ENCODE measurements around the gene HNF1A. TPM values are rescaled to one million over a fixed set of nuclear protein-coding genes. Genes with fewer than 3 reads are reported as not detected.

The HNF1A gene
- total RNA-seq, 2 experiments from 2014 or later: not detected

DNA sequence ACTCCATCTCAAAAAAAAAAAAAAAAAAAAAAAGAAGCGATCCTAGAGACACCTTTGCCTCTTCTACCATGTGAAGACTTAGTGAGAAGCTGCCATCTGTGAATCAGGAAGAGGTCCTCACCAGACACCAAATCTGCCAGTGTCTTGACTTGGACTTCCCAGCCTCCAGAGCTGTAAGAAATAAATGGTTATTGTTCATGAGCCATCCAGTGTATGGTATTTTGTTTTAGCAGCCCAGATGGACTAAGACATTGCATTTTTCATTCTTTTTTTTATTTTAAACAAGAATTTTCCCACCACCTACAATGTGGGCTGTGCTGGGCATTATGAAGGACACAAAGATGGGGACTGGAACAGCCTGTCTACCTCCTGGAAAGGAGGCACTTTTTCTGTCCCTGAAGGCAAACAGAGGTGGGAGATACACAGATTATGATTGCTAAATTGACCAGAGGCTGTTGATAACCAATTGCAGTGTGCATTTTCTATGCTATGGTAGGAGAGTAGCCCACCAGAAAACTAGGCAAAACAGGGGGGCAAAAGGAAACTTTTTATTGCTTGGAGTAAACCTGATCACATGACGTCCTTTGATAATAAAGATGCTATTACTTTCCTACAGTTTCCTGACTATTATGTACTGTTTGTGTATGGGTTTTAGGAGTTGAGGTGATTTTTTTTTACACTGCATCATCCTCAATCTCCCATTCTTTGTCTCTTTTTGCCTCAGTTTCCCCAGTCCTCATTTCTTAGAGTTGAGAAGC lies 40.7 kb downstream of the HNF1A start:
- POLR2A ChIA-PET: interaction anchor here (0.6 kb wide), 1 partner anchor 1204 kb away, joined by 4 read pairs; no protein-coding TSS in a partner anchor

DNA sequence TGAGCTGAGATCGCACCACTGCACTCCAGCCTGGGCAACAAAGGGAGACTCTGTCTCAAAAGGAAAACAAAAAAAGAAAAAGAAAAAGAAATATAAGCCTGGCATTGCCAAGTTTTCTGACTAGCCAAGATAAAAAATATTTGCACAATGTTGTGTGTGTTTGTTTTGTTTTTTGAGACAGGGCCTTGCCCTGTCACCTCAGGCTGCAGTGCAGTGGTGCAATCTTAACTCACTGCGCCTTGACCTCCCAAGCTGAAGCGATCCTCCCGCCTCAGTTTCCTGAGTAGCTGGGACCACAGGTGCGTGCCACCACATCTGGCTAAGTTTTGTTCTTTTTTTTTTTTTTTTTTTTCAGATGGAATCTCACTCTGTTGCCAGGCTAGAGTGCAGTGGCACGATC lies 43.4 kb downstream of the HNF1A start:
- Mint-ChIP-seq H3K9me3 (ENCODE audit: insufficient read depth) (no peaks in the 10 kb centered on the region), H3K36me3 (ENCODE audit: low read depth) (peaks cover 48% of the 10 kb centered on the region)
- CTCF ChIA-PET: no interaction called here

More for the DNA sequence above, 40.7 kb downstream of the HNF1A start:
- Mint-ChIP-seq H3K36me3 (ENCODE audit: low read depth) (peaks cover 29% of the 10 kb centered on the region), H3K4me3 (no peak overlapping the region), H3K4me1 (ENCODE audit: low read depth) (peaks cover 18% of the 10 kb centered on the region), H3K9me3 (ENCODE audit: insufficient read depth) (no peaks in the 10 kb centered on the region), H3K27me3 (ENCODE audit: low read depth) (no peaks in the 10 kb centered on the region), H3K27ac (no peak overlapping the region)
- CTCF ChIA-PET: interaction anchor here (1.5 kb wide), 1 partner anchor 40 kb away, joined by 5 read pairs; no protein-coding TSS in a partner anchor
- DNase-seq (no peak), ATAC-seq (no peak)

DNA sequence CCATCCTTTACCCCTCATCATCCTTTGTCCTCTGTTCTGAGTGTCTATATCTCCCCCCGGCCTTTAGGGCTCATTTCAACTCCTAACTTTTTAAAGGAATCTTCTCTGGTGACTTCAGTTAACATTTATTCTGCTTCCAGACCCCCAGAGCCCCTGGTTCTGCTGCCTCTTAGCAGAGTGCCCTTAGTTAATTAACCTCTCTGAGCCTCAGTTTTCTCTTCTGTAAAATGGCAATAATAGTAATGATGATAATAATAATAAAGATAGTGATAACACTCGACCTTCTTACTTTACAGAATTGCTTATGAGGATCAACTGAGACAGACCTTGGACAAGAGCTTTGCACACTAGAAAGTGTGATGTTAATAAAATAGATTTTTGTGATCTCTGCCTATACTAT lies 44.4 kb downstream of the HNF1A start:
- H3K27me3 Mint-ChIP-seq (ENCODE audit: low read depth): no peaks in the 10 kb centered on the region
- H3K4me3 Mint-ChIP-seq: no peak overlapping the region
- POLR2A ChIA-PET: interaction anchor here (1.3 kb wide), 1 partner anchor 37 kb away, joined by 3 read pairs; no protein-coding TSS in a partner anchor
- H3K4me1 Mint-ChIP-seq (ENCODE audit: low read depth): no peaks in the 10 kb centered on the region
- DNase-seq: no peak
- ATAC-seq: no peak
- peaks cover 58% of the 10 kb centered on the region for H3K36me3 Mint-ChIP-seq (ENCODE audit: low read depth)
- no peaks in the 10 kb centered on the region for H3K9me3 Mint-ChIP-seq (ENCODE audit: insufficient read depth)
- CTCF ChIA-PET: no interaction called here
- H3K27ac Mint-ChIP-seq: no peak overlapping the region

More for the DNA sequence above, 43.4 kb downstream of the HNF1A start:
- POLR2A ChIA-PET: interaction anchor here (1.3 kb wide), 1 partner anchor 38 kb away, joined by 3 read pairs; no protein-coding TSS in a partner anchor
- Mint-ChIP-seq H3K27me3 (ENCODE audit: low read depth) (no peaks in the 10 kb centered on the region), H3K27ac (no peak overlapping the region), H3K4me3 (no peak overlapping the region), H3K4me1 (ENCODE audit: low read depth) (no peaks in the 10 kb centered on the region)
- no peak for DNase-seq
- ATAC-seq: no peak

DNA sequence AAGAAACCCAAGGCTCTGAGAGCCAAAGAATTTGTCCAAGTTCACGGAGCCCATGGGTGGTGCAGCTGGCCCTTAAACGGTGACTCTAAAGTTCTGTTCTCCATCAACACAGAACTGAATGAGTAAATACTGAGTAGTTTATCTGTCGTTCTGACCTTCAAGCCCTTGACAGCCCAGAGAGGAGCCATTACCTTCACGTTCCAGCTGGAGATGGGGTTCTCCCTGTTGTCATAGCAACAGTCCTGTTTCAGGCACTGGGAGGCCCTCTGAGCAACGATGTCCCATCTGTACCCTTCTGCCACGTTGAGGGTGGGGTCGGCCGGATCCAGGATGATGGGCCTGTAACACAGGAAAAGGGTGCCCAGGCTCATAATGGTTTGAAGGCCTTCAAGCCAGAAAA lies 45.5 kb downstream of the HNF1A start:
- no peak for ATAC-seq
- no peak overlapping the region for H3K4me3 Mint-ChIP-seq
- no peaks in the 10 kb centered on the region for H3K27me3 Mint-ChIP-seq (ENCODE audit: low read depth)
- ChIA-PET POLR2A (interaction anchor here (1.3 kb wide), 1 partner anchor 36 kb away, joined by 3 read pairs; no protein-coding TSS in a partner anchor), CTCF (no interaction called here)
- H3K4me1 Mint-ChIP-seq (ENCODE audit: low read depth): peaks cover 4% of the 10 kb centered on the region
- peaks cover 64% of the 10 kb centered on the region for H3K36me3 Mint-ChIP-seq (ENCODE audit: low read depth)
- H3K27ac Mint-ChIP-seq: no peak overlapping the region
- no peak for DNase-seq
- H3K9me3 Mint-ChIP-seq (ENCODE audit: insufficient read depth): no peaks in the 10 kb centered on the region

DNA sequence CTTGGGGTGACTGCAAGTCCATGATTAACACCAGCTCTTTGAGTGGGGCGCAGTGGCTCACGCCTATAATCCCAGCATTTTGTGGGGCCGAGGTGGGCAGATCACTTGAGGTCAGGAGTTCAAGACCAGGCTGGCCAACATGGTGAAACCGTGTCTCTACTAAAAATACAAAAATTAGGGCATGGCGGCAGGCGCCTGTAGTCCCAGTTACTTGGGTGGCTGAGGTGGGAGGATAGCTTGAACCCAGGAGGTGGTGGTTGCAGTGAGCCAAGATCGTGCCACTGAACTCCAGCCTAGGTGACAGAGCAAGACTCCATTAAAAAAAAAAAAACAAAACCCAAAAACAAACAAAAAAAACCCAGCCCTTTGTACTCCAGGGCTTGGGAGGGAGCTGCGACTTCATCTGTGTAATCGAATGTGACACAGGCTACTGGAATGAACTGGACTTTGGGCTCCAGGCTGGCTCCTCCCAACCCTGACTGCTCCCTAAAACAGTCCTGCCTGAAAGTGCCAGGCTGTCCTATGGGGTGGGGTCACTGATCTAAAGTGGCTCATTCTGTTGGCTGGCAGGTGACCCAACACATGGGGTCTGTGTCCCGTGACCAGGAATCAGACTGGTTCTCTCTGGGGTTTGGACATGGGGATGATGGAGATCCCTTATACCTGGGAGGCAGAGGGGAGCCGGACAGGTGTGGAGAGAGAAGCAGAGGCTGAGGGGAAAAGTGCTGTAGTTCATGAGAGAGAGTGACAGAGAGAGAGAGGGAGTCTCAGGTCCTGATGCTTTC lies 47.3 kb downstream of the HNF1A start:
- ATAC-seq (no peak), DNase-seq (no peak)
- H3K4me1 Mint-ChIP-seq (ENCODE audit: low read depth): peaks cover 6% of the 10 kb centered on the region
- no peak overlapping the region for H3K4me3 Mint-ChIP-seq
- peaks cover 58% of the 10 kb centered on the region for H3K36me3 Mint-ChIP-seq (ENCODE audit: low read depth)
- H3K27ac Mint-ChIP-seq: no peak overlapping the region
- ChIA-PET CTCF (interaction anchor here (1.1 to 1.9 kb wide), 2 partner anchors 20 to 35 kb away, joined by 4 to 13 read pairs; no protein-coding TSS in a partner anchor), POLR2A (interaction anchor here (1.7 kb wide), 1 partner anchor 34 kb away, joined by 4 read pairs; no protein-coding TSS in a partner anchor)
- H3K9me3 Mint-ChIP-seq (ENCODE audit: insufficient read depth): no peaks in the 10 kb centered on the region
- H3K27me3 Mint-ChIP-seq (ENCODE audit: low read depth): no peaks in the 10 kb centered on the region

DNA sequence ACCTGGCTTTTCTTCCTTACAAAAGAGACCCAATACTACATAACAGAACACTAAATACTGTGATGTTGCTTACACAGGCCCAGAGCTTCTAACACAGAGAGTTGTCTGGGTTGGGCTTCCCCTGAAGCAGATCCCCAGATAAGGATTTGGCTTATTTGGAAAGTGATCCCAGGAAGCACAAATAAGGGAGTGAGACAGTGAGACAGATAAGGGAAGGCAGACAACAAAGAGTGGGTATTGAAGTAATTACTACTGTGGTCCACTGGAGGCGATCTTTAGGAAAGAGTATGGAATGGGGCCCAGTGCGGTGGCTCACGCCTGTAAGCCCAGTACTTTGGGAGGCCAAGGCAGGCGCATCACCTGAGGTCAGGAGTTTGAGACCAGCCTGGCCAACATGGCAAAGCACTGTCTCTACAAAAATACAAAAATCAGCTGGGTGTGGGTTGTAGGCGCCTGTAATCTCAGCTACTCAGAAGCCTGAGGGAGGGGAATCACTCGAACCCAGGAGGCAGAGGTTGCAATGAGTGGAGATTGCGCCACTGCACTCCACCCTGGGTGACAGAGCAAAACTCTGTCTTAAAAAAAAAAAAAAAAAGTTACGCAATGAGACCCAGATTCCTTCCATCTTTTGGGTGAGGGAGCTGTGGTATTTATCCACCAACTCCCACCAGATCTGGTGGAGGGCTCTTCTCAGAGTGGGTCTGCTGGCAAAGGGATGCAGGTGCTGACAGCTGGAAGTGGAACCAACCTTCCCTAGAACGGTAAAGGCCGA lies 48.1 kb downstream of the HNF1A start:
- no peak for DNase-seq
- Mint-ChIP-seq H3K27ac (no peak overlapping the region), H3K4me3 (no peak overlapping the region), H3K9me3 (ENCODE audit: insufficient read depth) (no peaks in the 10 kb centered on the region), H3K27me3 (ENCODE audit: low read depth) (no peaks in the 10 kb centered on the region), H3K4me1 (ENCODE audit: low read depth) (peaks cover 9% of the 10 kb centered on the region), H3K36me3 (ENCODE audit: low read depth) (peaks cover 62% of the 10 kb centered on the region)
- ChIA-PET CTCF (interaction anchor here (1.1 to 1.9 kb wide), 2 partner anchors 21 to 34 kb away, joined by 4 to 13 read pairs; no protein-coding TSS in a partner anchor), POLR2A (interaction anchor here (0.8 to 1.7 kb wide), 3 partner anchors 11 to 67 kb away, joined by 3 to 4 read pairs (median 3); no protein-coding TSS in a partner anchor)
- no peak for ATAC-seq

DNA sequence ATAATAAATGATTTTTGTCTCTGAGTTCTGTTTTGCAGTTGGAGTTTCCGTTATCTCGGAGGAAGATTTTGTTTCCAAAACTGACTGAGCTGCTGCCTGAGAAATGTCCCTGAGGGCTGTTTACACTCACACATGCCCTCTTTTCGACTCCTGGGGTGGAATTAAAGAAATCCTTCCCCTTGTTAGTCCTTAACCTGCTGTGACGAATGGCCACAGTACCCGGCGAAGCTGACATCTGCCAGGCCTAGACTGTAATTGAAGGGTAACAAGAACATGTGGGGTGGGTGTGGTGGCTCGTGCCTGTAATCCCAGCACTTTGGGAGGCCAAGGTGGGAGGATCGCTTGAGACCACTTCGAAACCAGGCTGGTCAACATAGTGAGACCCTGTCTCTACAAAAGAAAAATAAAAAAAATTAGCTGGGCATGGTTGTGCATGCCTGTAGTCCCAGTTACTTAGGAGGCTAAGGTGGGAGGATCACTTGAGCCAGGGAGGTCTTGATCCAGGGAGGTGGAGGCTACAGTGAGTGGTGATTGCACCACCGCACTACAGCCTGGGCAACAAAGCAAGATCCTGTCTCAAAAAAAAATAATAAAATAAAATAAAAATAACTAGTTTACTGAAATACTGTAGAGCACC lies 52.4 kb downstream of the HNF1A start:
- Mint-ChIP-seq H3K9me3 (ENCODE audit: insufficient read depth) (no peaks in the 10 kb centered on the region), H3K4me1 (ENCODE audit: low read depth) (peaks cover 46% of the 10 kb centered on the region), H3K36me3 (ENCODE audit: low read depth) (peaks cover 77% of the 10 kb centered on the region), H3K27ac (peak overlapping the region; percentile 21), H3K27me3 (ENCODE audit: low read depth) (no peaks in the 10 kb centered on the region), H3K4me3 (no peak overlapping the region)
- DNase-seq (no peak), ATAC-seq (no peak)
- ChIA-PET CTCF (interaction anchor here (1.0 to 1.5 kb wide), 3 partner anchors 25 to 59 kb away, joined by 3 to 4 read pairs (median 3); no protein-coding TSS in a partner anchor), POLR2A (no interaction called here)

DNA sequence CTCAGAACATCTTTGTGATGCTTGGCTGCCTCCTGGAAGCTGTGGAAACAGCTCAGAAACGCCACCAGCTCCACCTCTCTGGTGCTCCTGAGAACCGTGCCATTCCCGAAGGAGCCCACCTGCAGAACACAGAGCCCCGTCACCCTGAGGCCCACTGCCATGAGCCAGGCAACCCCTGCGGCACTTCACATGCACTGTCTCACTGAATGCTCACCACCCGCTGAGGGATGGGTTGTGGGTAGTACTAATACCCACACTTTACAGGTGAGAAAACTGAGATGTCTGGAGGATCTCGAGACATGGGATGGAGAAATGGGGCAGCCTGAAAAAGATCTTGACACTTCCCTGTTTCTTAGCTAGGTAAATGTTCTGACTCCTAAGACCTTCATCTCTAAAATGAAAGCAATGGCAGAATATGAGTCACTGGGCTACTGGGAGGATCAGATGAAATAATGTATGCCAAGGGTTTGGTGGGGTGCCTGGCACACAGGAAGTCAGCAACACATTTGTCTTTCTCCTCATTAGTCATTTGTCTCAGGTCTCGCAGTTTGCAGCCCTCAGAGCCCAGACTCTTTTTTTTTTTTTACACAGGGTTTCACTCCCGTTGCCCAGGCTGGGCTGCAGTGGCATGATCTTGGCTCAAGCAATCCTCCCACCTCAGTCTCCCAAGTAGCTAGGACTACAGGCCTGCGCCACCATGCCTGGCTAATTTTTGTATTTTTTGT lies 55.4 kb downstream of the HNF1A start:
- peaks cover 65% of the 10 kb centered on the region for H3K36me3 Mint-ChIP-seq (ENCODE audit: low read depth)
- POLR2A ChIA-PET: interaction anchor here (0.7 kb wide), 2 partner anchors 27 kb away, joined by 3 to 4 read pairs; no protein-coding TSS in a partner anchor
- H3K4me1 Mint-ChIP-seq (ENCODE audit: low read depth): peaks cover 64% of the 10 kb centered on the region
- no peaks in the 10 kb centered on the region for H3K27me3 Mint-ChIP-seq (ENCODE audit: low read depth)
- H3K4me3 Mint-ChIP-seq: peak overlapping the region; percentile 54
- H3K27ac Mint-ChIP-seq: peak overlapping the region; percentile 90
- DNase-seq (peak; percentile 75), ATAC-seq (peak; percentile 65)
- no peaks in the 10 kb centered on the region for H3K9me3 Mint-ChIP-seq (ENCODE audit: insufficient read depth)
- CTCF ChIA-PET: interaction anchor here (1.3 to 7.7 kb wide), 3 partner anchors 17 to 28 kb away, joined by 3 to 70 read pairs (median 8); no protein-coding TSS in a partner anchor

DNA sequence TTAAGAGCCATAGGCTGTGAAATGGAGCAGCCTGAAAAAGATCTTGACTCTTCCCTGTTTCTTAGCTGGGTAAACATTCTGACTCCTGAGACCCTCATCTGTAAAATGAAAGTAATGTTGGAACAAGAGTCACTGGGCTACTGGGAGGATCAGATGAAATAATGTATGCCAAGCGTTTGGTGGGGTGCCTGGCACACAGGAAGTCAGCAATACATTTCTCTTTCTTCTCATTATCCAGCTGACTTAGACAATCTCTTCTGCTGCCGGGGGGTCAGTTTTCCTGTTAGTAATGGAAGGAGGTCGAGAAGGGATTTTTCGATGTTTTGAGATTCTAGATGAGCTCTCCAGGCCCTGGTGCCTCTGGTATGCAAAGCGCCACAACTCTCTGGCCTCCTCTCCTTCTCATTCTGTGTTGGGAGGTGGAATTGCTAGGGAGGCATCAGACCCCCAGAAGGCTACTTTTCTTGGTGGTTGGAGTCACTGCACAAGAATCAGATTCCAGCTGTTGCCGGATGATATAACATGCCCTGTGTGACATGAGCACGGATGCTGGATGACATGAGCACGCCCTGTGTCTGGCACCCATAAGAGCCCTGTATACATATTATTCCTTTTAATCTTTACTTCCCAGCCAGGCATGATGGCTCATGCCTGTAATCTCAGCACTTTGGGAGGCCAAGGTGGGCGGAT lies 56.4 kb downstream of the HNF1A start:
- Mint-ChIP-seq H3K4me3 (peak overlapping the region; percentile 54), H3K27me3 (ENCODE audit: low read depth) (no peaks in the 10 kb centered on the region), H3K9me3 (ENCODE audit: insufficient read depth) (no peaks in the 10 kb centered on the region), H3K27ac (peak overlapping the region; percentile 90), H3K36me3 (ENCODE audit: low read depth) (peaks cover 65% of the 10 kb centered on the region), H3K4me1 (ENCODE audit: low read depth) (peaks cover 69% of the 10 kb centered on the region)
- ChIA-PET CTCF (interaction anchor here (1.3 to 7.7 kb wide), 3 partner anchors 18 to 29 kb away, joined by 3 to 70 read pairs (median 8); no protein-coding TSS in a partner anchor), POLR2A (interaction anchor here (0.7 kb wide), 1 partner anchor 172 kb away, joined by 3 read pairs; no protein-coding TSS in a partner anchor)
- DNase-seq: no peak
- no peak for ATAC-seq
